NB4 (cell line): ENCODE results near the gene IL36G.

ENCODE experiments used
- DNase-seq: peaks from one replicate; pipeline ENCODE4 v3.0.0; 2010; ENCODE audit warnings: low read depth
- H3K4me3 ChIP-seq: one replicate; pipeline ENCODE4 v1.5.1; 2011; ENCODE audit warnings: mild to moderate bottlenecking, low read depth, low read length, moderate library complexity
- CTCF ChIP-seq: IDR thresholded peaks from one replicate; pipeline ENCODE4 v1.5.1; 2012; ENCODE audit warnings: low read depth, low read length
- MAX ChIP-seq: IDR thresholded peaks from 2 replicates; pipeline ENCODE4 v1.6.1; 2011; ENCODE audit warnings: low read depth, low read length
- MYC ChIP-seq: IDR thresholded peaks from 2 replicates; pipeline ENCODE4 v1.6.1; 2011; ENCODE audit warnings: low read depth, low read length
- POLR2A ChIP-seq: IDR thresholded peaks from 2 replicates; pipeline ENCODE4 v1.6.1; 2011; ENCODE audit warnings: mild to moderate bottlenecking; ENCODE audit not compliant: insufficient read length; ENCODE audit errors: extremely low read depth

Gene IL36G

GRCh38 chr2:113034016-113034415 is 56.2 kb downstream of the IL36G start:
- no peak for TF ChIP-seq MYC
- no peak for TF ChIP-seq POLR2A
- no peak for TF ChIP-seq CTCF
- TF ChIP-seq MAX = no peak
- H3K4me3 ChIP-seq = no peak overlapping the region
- no peak for DNase-seq
